Skin of body (tissue), 2 donors: Measurements from ENCODE around the gene SPECC1L. TPM values are rescaled to one million over a fixed set of nuclear protein-coding genes. Genes with fewer than 3 reads are reported as not detected.

ENCODE experiments used
- DNase-seq: peaks from one replicate; lab custom pipeline; 2025; lab: John Stamatoyannopoulos, UW
- total RNA-seq: library from RNA; depleted of rRNA; stranded (reverse); fragments of >200 nt; gene quantifications from one replicate; pipeline ENCODE4 v1.2.3, GENCODE V29; 2014

Gene SPECC1L
- total RNA-seq, 1 donor from 2014 or later: 28.8 TPM

GRCh38 chr22:24398409-24398808 is 127.8 kb downstream of the SPECC1L start:
- DNase-seq: no peak

GRCh38 chr22:24400034-24400725 is 129.5 kb downstream of the SPECC1L start:
- no peak for DNase-seq

- no peak for DNase-seq
These were observed 130.3 kb downstream of the SPECC1L start for GRCh38 chr22:24400726-24401596.

- no peak for DNase-seq
These were observed 131.3 kb downstream of the SPECC1L start for GRCh38 chr22:24401931-24402367.

- DNase-seq: peak; percentile 47
These were observed 132.0 kb downstream of the SPECC1L start for GRCh38 chr22:24402460-24403192.

- DNase-seq: no peak
These were observed 132.7 kb downstream of the SPECC1L start for GRCh38 chr22:24403346-24403745.

- DNase-seq: no peak
These were observed 134.1 kb downstream of the SPECC1L start for GRCh38 chr22:24404561-24405275.

GRCh38 chr22:24405631-24406321 is 135.1 kb downstream of the SPECC1L start:
- DNase-seq: no peak

GRCh38 chr22:24406322-24407277 is 136.0 kb downstream of the SPECC1L start:
- peak; percentile 21 for DNase-seq

GRCh38 chr22:24407278-24407665 is 136.6 kb downstream of the SPECC1L start:
- DNase-seq: no peak

GRCh38 chr22:24407884-24408283 is 137.3 kb downstream of the SPECC1L start:
- DNase-seq: no peak

- no peak for DNase-seq
These were observed 138.0 kb downstream of the SPECC1L start for GRCh38 chr22:24408630-24409029.

GRCh38 chr22:24409707-24410106 is 139.1 kb downstream of the SPECC1L start:
- no peak for DNase-seq

GRCh38 chr22:24410110-24410856 is 139.7 kb downstream of the SPECC1L start:
- no peak for DNase-seq

GRCh38 chr22:24411256-24412004 is 140.8 kb downstream of the SPECC1L start:
- no peak for DNase-seq

GRCh38 chr22:24412274-24412673 is 141.6 kb downstream of the SPECC1L start:
- DNase-seq: no peak

GRCh38 chr22:24413271-24413670 is 142.6 kb downstream of the SPECC1L start:
- DNase-seq: no peak
